Esophagus muscularis mucosa (tissue), 4 donors: Measurements from ENCODE around the gene ICE2.

Experiments
- CTCF ChIP-seq, 3 experiments: fragments of 200-600 bp in 2 of 3; fragments of 450-650 bp in 1 of 3; sonication (generic) in 2 of 3; IDR thresholded peaks; one replicate each; pipeline ENCODE4 v1.5.1; 2017 to 2019; ENCODE audit warnings: antibody characterized with exemption in 3 of 3, mild to moderate bottlenecking in 2 of 3, moderate library complexity in 1 of 3
- EP300 ChIP-seq: sonication (generic); formaldehyde crosslinking; IDR thresholded peaks from one replicate; pipeline ENCODE4 v1.6.1; 2017; ENCODE audit warnings: antibody characterized with exemption
- POLR2A ChIP-seq: fragments of 450-650 bp; IDR thresholded peaks from one replicate; pipeline ENCODE4 v1.6.1; 2017; ENCODE audit warnings: antibody characterized with exemption, moderate library complexity, mild to moderate bottlenecking, low read depth
- POLR2AphosphoS5 ChIP-seq, 2 donors: sonication (generic); formaldehyde crosslinking; IDR thresholded peaks; one replicate each; pipeline ENCODE4 v1.6.1; 2017; ENCODE audit warnings: antibody characterized with exemption in 2 of 2

DNA sequence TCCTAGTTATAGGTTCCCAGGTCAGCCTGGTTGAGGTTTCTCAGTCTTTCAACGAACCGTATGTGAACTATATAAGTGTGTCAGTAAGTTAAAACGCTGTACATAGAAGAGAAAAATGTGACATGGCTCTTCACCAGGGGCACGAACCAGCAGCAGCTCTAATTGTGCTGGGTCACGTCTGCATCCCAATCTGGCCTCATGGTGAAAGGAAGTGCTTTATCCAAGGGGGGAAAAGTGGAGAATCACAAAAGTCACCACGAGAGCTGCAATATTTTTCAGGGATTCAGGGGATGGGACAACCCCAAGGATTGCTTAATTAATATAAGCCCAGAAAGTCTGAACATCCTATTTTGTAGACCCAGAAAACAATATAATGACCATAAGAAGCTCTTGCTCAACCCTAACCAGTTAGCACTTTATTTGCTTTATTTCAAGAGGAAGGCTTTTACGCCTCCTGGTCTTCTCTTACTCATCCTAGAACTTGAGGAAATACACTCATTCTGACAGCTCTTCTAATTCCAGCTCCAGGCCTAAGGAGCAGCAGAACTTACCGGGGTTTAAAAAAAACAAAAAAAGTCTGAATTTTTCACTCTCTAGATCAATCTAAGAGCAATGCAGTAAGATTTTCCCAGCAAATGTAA, 97.7 kb downstream of the ICE2 start:
- no peak for TF ChIP-seq CTCF (IDR thresholded peaks at IDR 0.05)
- no peak for TF ChIP-seq POLR2AphosphoS5 (IDR thresholded peaks at IDR 0.05)
- TF ChIP-seq POLR2A, result no peak
- TF ChIP-seq EP300, result no peak
